SK-N-SH (cell line): ENCODE results near the gene METTL13. TPM values are rescaled to one million over a fixed set of nuclear protein-coding genes. Genes with fewer than 3 reads are reported as not detected.
A peak's percentile ranks its signal among the peaks of the same experiment; 100 is the strongest.

Experiments
- CTCF ChIA-PET: fragments of 300-600, 350-600 bp; formaldehyde crosslinking; extraction: SDS; loops from one replicate; lab custom pipeline; 2021; lab: Yijun Ruan, JAX
- POLR2A ChIA-PET: fragments of 350-600 bp; sonication (Branson Sonifier 250); formaldehyde crosslinking; extraction: SDS; loops from one replicate; lab custom pipeline; 2020; ENCODE audit warnings: antibody characterized with exemption, inconsistent platforms; lab: Yijun Ruan, JAX
- DNase-seq: peaks from one replicate; pipeline ENCODE4 v3.0.0; 2012
- H2AFZ ChIP-seq: fragments of 200-600 bp; sonication (generic); 2 replicates; pipeline ENCODE4 v1.8.1; 2016; ENCODE audit warnings: antibody characterized with exemption, mild to moderate bottlenecking, low read depth
- H3F3A ChIP-seq: fragments of 200-600 bp; sonication (generic); replicated peaks from 2 replicates; pipeline ENCODE3; 2016; ENCODE audit warnings: antibody characterized with exemption, mild to moderate bottlenecking; ENCODE audit not compliant: insufficient read depth
- H3K27ac ChIP-seq, 2 experiments: fragments of 200-500 bp in 1 of 2; fragments of 200-600 bp in 1 of 2; sonication (Bioruptor generic) in 1 of 2; sonication (generic), shearing (Covaris generic) in 1 of 2; 2 replicates each; pipeline versions ENCODE4 v1.5.1 to v1.6.1; 2014 to 2016; ENCODE audit warnings: low read depth in 2 of 2, inconsistent platforms in 1 of 2, low read length in 1 of 2, mild to moderate bottlenecking in 1 of 2, mixed read lengths in 1 of 2
- H3K27me3 ChIP-seq: fragments of 200-600 bp; sonication (generic), shearing (Covaris generic); 2 replicates; pipeline ENCODE4 v1.6.1; 2016; ENCODE audit warnings: mixed run types; ENCODE audit not compliant: insufficient read depth
- H3K36me3 ChIP-seq, 2 experiments: fragments of 200-500 bp in 1 of 2; fragments of 200-600 bp in 1 of 2; sonication (Bioruptor generic) in 1 of 2; sonication (generic) in 1 of 2; replicated peaks in 1 of 2; 2 replicates each; pipeline versions ENCODE3 to v1.5.1; 2014 to 2016; ENCODE audit warnings: low read length in 1 of 2, mild to moderate bottlenecking in 1 of 2; ENCODE audit not compliant: insufficient read depth in 2 of 2, control insufficient read depth in 1 of 2
- H3K4me1 ChIP-seq, 2 experiments: fragments of 200-500 bp in 1 of 2; fragments of 200-600 bp in 1 of 2; sonication (Bioruptor generic) in 1 of 2; sonication (generic), shearing (Covaris generic) in 1 of 2; 2 replicates each; pipeline versions ENCODE4 v1.5.1 to v1.6.1; 2014 to 2016; ENCODE audit warnings: low read depth in 1 of 2, low read length in 1 of 2, mixed run types in 1 of 2; ENCODE audit not compliant: insufficient read depth in 2 of 2, control insufficient read depth in 1 of 2
- H3K4me2 ChIP-seq: fragments of 200-600 bp; sonication (generic), shearing (Covaris generic); 2 replicates; pipeline ENCODE4 v1.6.1; 2017; ENCODE audit warnings: mixed run types
- H3K4me3 ChIP-seq, 2 experiments: fragments of 200-500 bp in 1 of 2; fragments of 200-600 bp in 1 of 2; sonication (Bioruptor generic) in 1 of 2; sonication (generic), shearing (Covaris generic) in 1 of 2; 2 replicates each; pipeline versions ENCODE4 v1.5.1 to v1.8.1; 2014 to 2016; ENCODE audit warnings: low read depth in 2 of 2, inconsistent platforms in 1 of 2, low read length in 1 of 2, mild to moderate bottlenecking in 1 of 2, mixed read lengths in 1 of 2, moderate library complexity in 1 of 2
- H3K79me2 ChIP-seq: fragments of 200-600 bp; sonication (generic); 2 replicates; pipeline ENCODE4 v1.8.1; 2017; ENCODE audit warnings: mild to moderate bottlenecking; ENCODE audit not compliant: insufficient read depth
- H3K9ac ChIP-seq: fragments of 200-600 bp; sonication (generic); 2 replicates; pipeline ENCODE4 v1.6.1; 2017; ENCODE audit warnings: mixed run types
- H3K9me2 ChIP-seq: fragments of 200-600 bp; sonication (generic); 2 replicates; pipeline ENCODE4 v1.6.1; 2017; ENCODE audit warnings: mixed run types
- H3K9me3 ChIP-seq: fragments of 200-600 bp; sonication (generic); 2 replicates; pipeline ENCODE4 v1.6.1; 2017; ENCODE audit warnings: mixed run types, mild to moderate bottlenecking, moderate library complexity
- H4K20me1 ChIP-seq: fragments of 200-600 bp; sonication (generic); 2 replicates; pipeline ENCODE4 v1.6.1; 2017; ENCODE audit warnings: mild to moderate bottlenecking, mixed run types; ENCODE audit not compliant: insufficient read depth
- CHD2 ChIP-seq: fragments of 150-350 bp; IDR thresholded peaks from 2 replicates; pipeline ENCODE4 v1.6.1; 2018; ENCODE audit warnings: low read length; ENCODE audit not compliant: partially characterized antibody
- ELF1 ChIP-seq: IDR thresholded peaks from 2 replicates; pipeline ENCODE4 v1.4.0; 2012
- EP300 ChIP-seq, 2 experiments: IDR thresholded peaks; 2 replicates each; pipeline versions ENCODE4 v1.4.0 to v1.6.1; 2012; ENCODE audit warnings: borderline replicate concordance in 1 of 2, low read depth in 1 of 2, low read length in 1 of 2
- IRF3 ChIP-seq: fragments of 150-350 bp; IDR thresholded peaks from 2 replicates; pipeline ENCODE4 v1.6.1; 2016; ENCODE audit warnings: mild to moderate bottlenecking, low read depth, low read length
- MXI1 ChIP-seq: IDR thresholded peaks from 2 replicates; pipeline ENCODE4 v1.6.1; 2012; ENCODE audit warnings: mild to moderate bottlenecking, low read depth, low read length, improper control_type of control experiment
- PBX3 ChIP-seq: IDR thresholded peaks from 2 replicates; pipeline ENCODE4; 2012
- POLR2AphosphoS5 ChIP-seq: IDR thresholded peaks from 2 replicates; pipeline ENCODE4 v1.6.1; 2012; ENCODE audit warnings: low read depth, low read length
- RAD21 ChIP-seq: IDR thresholded peaks from 2 replicates; pipeline ENCODE4 v1.6.1; 2012; ENCODE audit warnings: mild to moderate bottlenecking, low read length
- REST ChIP-seq: IDR thresholded peaks from 2 replicates; pipeline ENCODE4 v1.6.1; 2012; ENCODE audit warnings: mild to moderate bottlenecking, low read depth, low read length, moderate library complexity
- RFX5 ChIP-seq: IDR thresholded peaks from 2 replicates; pipeline ENCODE4 v1.6.1; 2012; ENCODE audit warnings: mild to moderate bottlenecking, improper control_type of control experiment, low read length
- SIN3A ChIP-seq: IDR thresholded peaks from 2 replicates; pipeline ENCODE4 v1.6.1; 2012; ENCODE audit warnings: low read depth, mild to moderate bottlenecking, low read length, moderate library complexity, borderline replicate concordance
- TAF1 ChIP-seq: IDR thresholded peaks from 2 replicates; pipeline ENCODE4 v1.6.1; 2012; ENCODE audit warnings: low read depth, mild to moderate bottlenecking, low read length, moderate library complexity, borderline replicate concordance
- TEAD4 ChIP-seq: IDR thresholded peaks from 2 replicates; pipeline ENCODE4 v1.4.0; 2012; ENCODE audit warnings: mild to moderate bottlenecking, borderline replicate concordance; ENCODE audit not compliant: insufficient read depth
- WGBS: methylation state at CpG from one replicate; pipeline ENCODE4 v1.1.6; 2017; ENCODE audit warnings: low lambda C conversion rate; 5-methylcytosine and 5-hydroxymethylcytosine counted together
- polyA plus RNA-seq, 3 experiments: library from polyadenylated mRNA; depleted of rRNA; stranded (reverse); fragments of >200 nt; gene quantifications; 2 replicates each; pipeline ENCODE4 v1.2.3, GENCODE V29; 2012
- TF ChIP-seq, protein P1 (sequence below): IDR thresholded peaks from 2 replicates; pipeline ENCODE4 v1.4.0; 2012; ENCODE audit warnings: low read depth
- TF ChIP-seq, protein P2 (sequence below): IDR thresholded peaks from 2 replicates; pipeline ENCODE4 v1.4.0; 2012; ENCODE audit warnings: low read depth, borderline replicate concordance

Gene METTL13
- polyA plus RNA-seq, 1 of the 3 experiments (the other 2 are of a cell fraction): 32.7 TPM

- DNase-seq: peak; percentile 55
- Histone ChIP-seq H3K4me3 (peak overlapping the region; percentile 59 to 96), H4K20me1 (no peaks in the 10 kb centered on the region), H2AFZ (peak overlapping the region; percentile 95), H3K9me3 (no peaks in the 10 kb centered on the region), H3K9me2 (no peaks in the 10 kb centered on the region), H3K79me2 (peaks cover 26% of the 10 kb centered on the region), H3K36me3 (peaks cover 14 to 20% of the 10 kb centered on the region in 2 experiments), H3K9ac (peak overlapping the region; percentile 83), H3K27me3 (no peaks in the 10 kb centered on the region), H3K4me2 (peak overlapping the region; percentile 86), H3K27ac (peak overlapping the region; percentile 95 to 100), H3K4me1 (peaks cover 19 to 22% of the 10 kb centered on the region in 2 experiments), H3F3A (peaks cover 10% of the 10 kb centered on the region)
- ChIA-PET CTCF (interaction anchor here (0.6 to 5.1 kb wide), 7 partner anchors 11 to 256 kb away, joined by 3 to 20 read pairs (median 7); partner anchors contain the start of genes METTL13 and PRRC2C), POLR2A (interaction anchor here (1.1 to 1.6 kb wide), 2 partner anchors 40 to 100 kb away, joined by 3 to 12 read pairs; partner anchors contain the start of genes DNM3 and METTL13)
- TF ChIP-seq PBX3: 0 out of 2 replicates have a peak, but pooled peaks have one; percentile 5
- TF ChIP-seq TEAD4: no peak
- no peak for TF ChIP-seq EP300 (IDR thresholded peaks at IDR 0.05; ENCODE audit: borderline replicate concordance in 1 of 2, low read depth in 1 of 2, low read length in 1 of 2)
- peak; percentile 45; the same call in 1 of the 2 replicates for TF ChIP-seq SIN3A
- peak; percentile 35 for TF ChIP-seq MXI1
- TF ChIP-seq CHD2: no peak
- peak; percentile 37 for TF ChIP-seq RAD21
- TF ChIP-seq, protein P1, sequence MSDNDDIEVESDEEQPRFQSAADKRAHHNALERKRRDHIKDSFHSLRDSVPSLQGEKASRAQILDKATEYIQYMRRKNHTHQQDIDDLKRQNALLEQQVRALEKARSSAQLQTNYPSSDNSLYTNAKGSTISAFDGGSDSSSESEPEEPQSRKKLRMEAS: 0 out of 2 replicates have a peak, but pooled peaks have one; percentile 7
- WGBS: 4% methylated on average over 28 of the region's 28 CpGs
Observed at GRCh38 chr1:171740987-171741871, 40.2 kb upstream of the METTL13 start.

DNA sequence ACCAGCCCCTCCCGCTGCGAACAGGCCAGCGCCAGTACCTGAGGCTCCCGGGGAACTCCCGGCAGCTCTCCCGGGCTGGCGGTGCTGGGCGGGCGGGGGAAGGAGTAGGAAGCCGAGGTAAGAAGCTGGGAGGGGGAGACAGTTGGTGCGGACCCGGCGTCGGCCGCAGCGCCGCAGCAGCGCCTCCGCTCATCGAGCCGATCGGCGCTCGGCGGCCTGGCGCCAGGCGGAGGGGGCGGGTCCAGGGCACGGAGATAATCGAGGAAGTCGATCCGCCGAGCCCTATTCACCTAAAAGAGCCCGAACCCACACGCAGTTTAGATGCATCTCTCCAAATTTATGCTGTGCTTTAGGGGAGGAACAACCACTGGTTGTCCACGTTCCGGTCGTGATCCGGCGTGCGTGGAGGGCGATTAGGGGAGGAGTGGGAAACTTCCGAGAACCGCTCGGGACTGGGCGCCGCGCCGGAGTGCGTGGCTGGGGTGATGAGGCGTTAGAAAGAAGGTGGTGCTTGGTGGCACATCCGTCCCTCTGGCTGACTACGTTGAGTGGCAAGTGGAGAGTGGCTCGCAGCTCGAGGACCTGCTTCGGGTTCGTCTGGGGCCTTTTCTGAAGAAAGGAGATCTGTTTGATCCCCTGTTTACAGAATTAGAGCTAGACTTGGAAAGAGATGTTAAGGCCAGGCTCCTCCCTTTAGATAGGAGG is 39.4 kb upstream of the METTL13 start, which contains the start of gene VAMP4:
TSS of gene VAMP4 (minus strand) at position 194 of the 705 bp plus-strand sequence. CDS start 3,651 bp downstream, outside the sequence.
- CTCF ChIA-PET: interaction anchor here (0.6 to 5.1 kb wide), 9 partner anchors 12 to 856 kb away, joined by 3 to 20 read pairs (median 3); partner anchors contain the start of gene METTL13
- DNase-seq: peak; percentile 92
- under 1% methylated on average over 49 of the region's 57 CpGs for WGBS
- TF ChIP-seq POLR2AphosphoS5: peak; percentile 92
- no peak for TF ChIP-seq IRF3
- TF ChIP-seq, protein P2, sequence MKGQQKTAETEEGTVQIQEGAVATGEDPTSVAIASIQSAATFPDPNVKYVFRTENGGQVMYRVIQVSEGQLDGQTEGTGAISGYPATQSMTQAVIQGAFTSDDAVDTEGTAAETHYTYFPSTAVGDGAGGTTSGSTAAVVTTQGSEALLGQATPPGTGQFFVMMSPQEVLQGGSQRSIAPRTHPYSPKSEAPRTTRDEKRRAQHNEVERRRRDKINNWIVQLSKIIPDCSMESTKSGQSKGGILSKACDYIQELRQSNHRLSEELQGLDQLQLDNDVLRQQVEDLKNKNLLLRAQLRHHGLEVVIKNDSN: no peak
- peak; percentile 77; the same call in 1 of the 2 replicates for TF ChIP-seq SIN3A
- TF ChIP-seq RFX5: 0 out of 2 replicates have a peak, but pooled peaks have one; percentile 18
- TF ChIP-seq TAF1: peak; percentile 87
- TF ChIP-seq REST: 0 out of 2 replicates have a peak, but pooled peaks have one; percentile 61
- peak; percentile 60 for TF ChIP-seq ELF1

More for the DNA sequence above, 39.4 kb upstream of the METTL13 start, which contains the start of gene VAMP4:
- Histone ChIP-seq H3K9me2 (no peaks in the 10 kb centered on the region), H3K4me3 (peak within 1 kb of the TSS; percentile 59 to 96), H3K27me3 (no peaks in the 10 kb centered on the region), H2AFZ (peak within 1 kb of the TSS; percentile 95), H3K79me2 (peaks cover 26% of the 10 kb centered on the region), H3K27ac (peak within 1 kb of the TSS; percentile 95 to 100), H3K4me1 (peaks cover 19 to 22% of the 10 kb centered on the region in 2 experiments), H3K9ac (peak within 1 kb of the TSS; percentile 83), H3K36me3 (peaks cover 9 to 12% of the 10 kb centered on the region in 2 experiments), H3K9me3 (no peaks in the 10 kb centered on the region), H3K4me2 (peak within 1 kb of the TSS; percentile 86), H3F3A (peaks cover 10% of the 10 kb centered on the region), H4K20me1 (no peaks in the 10 kb centered on the region)
- POLR2A ChIA-PET: interaction anchor here (0.9 to 1.6 kb wide), 3 partner anchors 9 to 99 kb away, joined by 3 to 12 read pairs (median 3); partner anchors contain the start of genes DNM3 and METTL13
